Measurements from ENCODE around the gene ACSS1.

Gene ACSS1

GRCh38 chr20:24958506-24959385 is 99.2 kb downstream of the ACSS1 start:
- TF ChIP-seq SPI1 (IDR thresholded peaks at IDR 0.05; ENCODE audit: borderline replicate concordance, low read depth): no peak
- no peak for TF ChIP-seq CTCF (IDR thresholded peaks at IDR 0.05; ENCODE audit: insufficient read depth, low read length)
- TF ChIP-seq POLR2AphosphoS5 (IDR thresholded peaks at IDR 0.05; ENCODE audit: low read depth): peak; percentile 47; the same call in 1 of the 2 replicates
- TF ChIP-seq REST (IDR thresholded peaks at IDR 0.05; ENCODE audit: insufficient replicate concordance, low read depth): no peak
- TF ChIP-seq GABPA (IDR thresholded peaks at IDR 0.05; ENCODE audit: low read depth): no peak
- no peak overlapping the region for H3K4me3 ChIP-seq (replicated peaks; ENCODE audit: insufficient read depth, low read length)
- DNase-seq (ENCODE audit: low read depth in 1 of 2, low spot score in 1 of 2): no peak
- no peak overlapping the region for H3K27ac ChIP-seq (replicated peaks)
- no peaks in the 10 kb centered on the region for H3K27me3 ChIP-seq (ENCODE audit: insufficient read depth, poor library complexity, severe bottlenecking)

GRCh38 chr20:24957326-24958016 is 100.5 kb downstream of the ACSS1 start:
- Histone ChIP-seq H3K27ac (replicated peaks) (no peak overlapping the region), H3K4me3 (replicated peaks; ENCODE audit: insufficient read depth, low read length) (no peak overlapping the region), H3K27me3 (ENCODE audit: insufficient read depth, poor library complexity, severe bottlenecking) (no peaks in the 10 kb centered on the region)
- no peak for DNase-seq (ENCODE audit: low read depth in 1 of 2, low spot score in 1 of 2)
- TF ChIP-seq REST (IDR thresholded peaks at IDR 0.05; ENCODE audit: insufficient replicate concordance, low read depth) (no peak), POLR2AphosphoS5 (IDR thresholded peaks at IDR 0.05; ENCODE audit: low read depth) (no peak), GABPA (IDR thresholded peaks at IDR 0.05; ENCODE audit: low read depth) (no peak), SPI1 (IDR thresholded peaks at IDR 0.05; ENCODE audit: borderline replicate concordance, low read depth) (no peak), CTCF (IDR thresholded peaks at IDR 0.05; ENCODE audit: insufficient read depth, low read length) (no peak)
